OCI-LY3 (cell line): ENCODE results near the gene WARS2.

Source experiments
- EZH2phosphoT487 ChIP-seq: fragments of 200-600 bp; shearing (Covaris generic); IDR thresholded peaks from 2 replicates; pipeline ENCODE4 v1.6.1; 2018; ENCODE audit warnings: antibody characterized with exemption, mixed run types, low read depth
- TF ChIP-seq, protein P1 (sequence below): fragments of 200-600, 300-600 bp; sonication (generic); IDR thresholded peaks from 2 replicates; pipeline ENCODE4 v1.5.1; 2014; ENCODE audit warnings: antibody characterized with exemption, low read length, low read depth

- TF ChIP-seq, protein P1, sequence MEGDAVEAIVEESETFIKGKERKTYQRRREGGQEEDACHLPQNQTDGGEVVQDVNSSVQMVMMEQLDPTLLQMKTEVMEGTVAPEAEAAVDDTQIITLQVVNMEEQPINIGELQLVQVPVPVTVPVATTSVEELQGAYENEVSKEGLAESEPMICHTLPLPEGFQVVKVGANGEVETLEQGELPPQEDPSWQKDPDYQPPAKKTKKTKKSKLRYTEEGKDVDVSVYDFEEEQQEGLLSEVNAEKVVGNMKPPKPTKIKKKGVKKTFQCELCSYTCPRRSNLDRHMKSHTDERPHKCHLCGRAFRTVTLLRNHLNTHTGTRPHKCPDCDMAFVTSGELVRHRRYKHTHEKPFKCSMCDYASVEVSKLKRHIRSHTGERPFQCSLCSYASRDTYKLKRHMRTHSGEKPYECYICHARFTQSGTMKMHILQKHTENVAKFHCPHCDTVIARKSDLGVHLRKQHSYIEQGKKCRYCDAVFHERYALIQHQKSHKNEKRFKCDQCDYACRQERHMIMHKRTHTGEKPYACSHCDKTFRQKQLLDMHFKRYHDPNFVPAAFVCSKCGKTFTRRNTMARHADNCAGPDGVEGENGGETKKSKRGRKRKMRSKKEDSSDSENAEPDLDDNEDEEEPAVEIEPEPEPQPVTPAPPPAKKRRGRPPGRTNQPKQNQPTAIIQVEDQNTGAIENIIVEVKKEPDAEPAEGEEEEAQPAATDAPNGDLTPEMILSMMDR, result no peak
- TF ChIP-seq EZH2phosphoT487, result no peak
Observed at GRCh38 chr1:119045096-119045746, 95.2 kb downstream of the WARS2 start.
